ENCODE measurements around the gene MYL12A. TPM values are rescaled to one million over a fixed set of nuclear protein-coding genes. Genes with fewer than 3 reads are reported as not detected.

The MYL12A gene
- total RNA-seq, 1 experiment from 2014 or later, result 314 TPM

- no peak overlapping the region for H3K9ac ChIP-seq (ENCODE audit: low read length)
- H3K27me3 ChIP-seq (ENCODE audit: insufficient read depth, low read length), result no peaks in the 10 kb centered on the region
- ChIA-PET RAD21 (ENCODE audit: low non-redundant PET in 1 of 2, low total read pairs in 2 of 2, uncharacterized antibody in 2 of 2, unreplicated experiment in 2 of 2) (no interaction called here), CTCF (no interaction called here), POLR2A (no interaction called here)
- H3K36me3 ChIP-seq (ENCODE audit: control insufficient read depth in 1 of 2, insufficient read depth in 2 of 2, low read length in 2 of 2), result no peaks in the 10 kb centered on the region
- H3K79me2 ChIP-seq (ENCODE audit: insufficient read depth, low read length), result no peaks in the 10 kb centered on the region
- DNase-seq (ENCODE audit: low read depth, low spot score) (no peak), ATAC-seq (no peak)
- intact Hi-C loops (cut with micrococcal nuclease), result no loop called here
- no peak overlapping the region for H2AFZ ChIP-seq (ENCODE audit: low read depth, low read length, poor library complexity, severe bottlenecking)
- no peak overlapping the region for H3K4me2 ChIP-seq (ENCODE audit: low read length)
- H3K4me1 ChIP-seq (ENCODE audit: control insufficient read depth in 1 of 2, insufficient read depth in 2 of 2, low read length in 2 of 2), result no peaks in the 10 kb centered on the region
- no TSS peak for BruUV-seq (replicated peaks)
- H4K20me1 ChIP-seq (ENCODE audit: insufficient read depth), result no peaks in the 10 kb centered on the region
- H3K27ac ChIP-seq (ENCODE audit: low read depth, low read length), result no peak overlapping the region
- no peak overlapping the region for H3K4me3 ChIP-seq (replicated peaks in 1 of 2; ENCODE audit: low read depth in 1 of 2, low read length in 2 of 2)
- H3K9me3 ChIP-seq (ENCODE audit: control insufficient read depth in 1 of 2, insufficient read depth in 1 of 2, low read depth in 1 of 2, low read length in 2 of 2), result no peaks in the 10 kb centered on the region
- TF ChIP-seq EZH2 (IDR thresholded peaks at IDR 0.05) (no peak), ZFX (IDR thresholded peaks at IDR 0.05) (no peak), FOSL1 (IDR thresholded peaks at IDR 0.05; ENCODE audit: low read depth) (no peak), ZNF274 (IDR thresholded peaks at IDR 0.05; ENCODE audit: low read depth, low read length) (no peak), REST (IDR thresholded peaks at IDR 0.05; ENCODE audit: low read depth) (no peak), CBX3 (IDR thresholded peaks at IDR 0.05; ENCODE audit: low read depth) (no peak), POLR2AphosphoS5 (IDR thresholded peaks at IDR 0.05; ENCODE audit: low read depth, low read length) (no peak), SP1 (IDR thresholded peaks at IDR 0.05; ENCODE audit: low read depth) (no peak), TCF7L2 (IDR thresholded peaks at IDR 0.05; ENCODE audit: borderline replicate concordance, extremely low read depth, insufficient read depth, insufficient read length) (no peak), SIN3A (IDR thresholded peaks at IDR 0.05; ENCODE audit: low read depth) (no peak), EZH2phosphoT487 (IDR thresholded peaks at IDR 0.05; ENCODE audit: borderline replicate concordance) (no peak), JUND (IDR thresholded peaks at IDR 0.05) (no peak), EGR1 (IDR thresholded peaks at IDR 0.05; ENCODE audit: low read depth) (no peak), SRF (IDR thresholded peaks at IDR 0.05; ENCODE audit: low read depth) (no peak), CEBPB (IDR thresholded peaks at IDR 0.05; ENCODE audit: low read depth) (no peak)
- TF ChIP-seq, protein P1, sequence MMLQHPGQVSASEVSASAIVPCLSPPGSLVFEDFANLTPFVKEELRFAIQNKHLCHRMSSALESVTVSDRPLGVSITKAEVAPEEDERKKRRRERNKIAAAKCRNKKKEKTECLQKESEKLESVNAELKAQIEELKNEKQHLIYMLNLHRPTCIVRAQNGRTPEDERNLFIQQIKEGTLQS (IDR thresholded peaks at IDR 0.05), result no peak
- TF ChIP-seq, protein P2, sequence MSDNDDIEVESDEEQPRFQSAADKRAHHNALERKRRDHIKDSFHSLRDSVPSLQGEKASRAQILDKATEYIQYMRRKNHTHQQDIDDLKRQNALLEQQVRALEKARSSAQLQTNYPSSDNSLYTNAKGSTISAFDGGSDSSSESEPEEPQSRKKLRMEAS (IDR thresholded peaks at IDR 0.05), result no peak
- TF ChIP-seq, protein P3, sequence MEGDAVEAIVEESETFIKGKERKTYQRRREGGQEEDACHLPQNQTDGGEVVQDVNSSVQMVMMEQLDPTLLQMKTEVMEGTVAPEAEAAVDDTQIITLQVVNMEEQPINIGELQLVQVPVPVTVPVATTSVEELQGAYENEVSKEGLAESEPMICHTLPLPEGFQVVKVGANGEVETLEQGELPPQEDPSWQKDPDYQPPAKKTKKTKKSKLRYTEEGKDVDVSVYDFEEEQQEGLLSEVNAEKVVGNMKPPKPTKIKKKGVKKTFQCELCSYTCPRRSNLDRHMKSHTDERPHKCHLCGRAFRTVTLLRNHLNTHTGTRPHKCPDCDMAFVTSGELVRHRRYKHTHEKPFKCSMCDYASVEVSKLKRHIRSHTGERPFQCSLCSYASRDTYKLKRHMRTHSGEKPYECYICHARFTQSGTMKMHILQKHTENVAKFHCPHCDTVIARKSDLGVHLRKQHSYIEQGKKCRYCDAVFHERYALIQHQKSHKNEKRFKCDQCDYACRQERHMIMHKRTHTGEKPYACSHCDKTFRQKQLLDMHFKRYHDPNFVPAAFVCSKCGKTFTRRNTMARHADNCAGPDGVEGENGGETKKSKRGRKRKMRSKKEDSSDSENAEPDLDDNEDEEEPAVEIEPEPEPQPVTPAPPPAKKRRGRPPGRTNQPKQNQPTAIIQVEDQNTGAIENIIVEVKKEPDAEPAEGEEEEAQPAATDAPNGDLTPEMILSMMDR (IDR thresholded peaks at IDR 0.05 in 2 of 3, conservative IDR thresholded peaks at IDR 0.05 in 1 of 3; ENCODE audit: borderline replicate concordance in 1 of 3, insufficient read depth in 1 of 3, low read depth in 2 of 3, low read length in 2 of 3), result no peak
- no peaks in the 10 kb centered on the region for H3K9me2 ChIP-seq (ENCODE audit: insufficient read depth)
These were observed 30.6 kb upstream of the MYL12A start for GRCh38 chr18:3216987-3217386.

All from HCT116 (cell line).